H1 (cell line): ENCODE measurements around the gene EML5. TPM values are rescaled to one million over a fixed set of nuclear protein-coding genes. Genes with fewer than 3 reads are reported as not detected.

Source experiments
- CHD1 ChIP-seq: IDR thresholded peaks from 2 replicates; pipeline ENCODE4 v1.6.1; 2012; ENCODE audit warnings: low read depth, low read length, improper control_type of control experiment
- SP2 ChIP-seq: IDR thresholded peaks from 2 replicates; pipeline ENCODE4 v1.6.1; 2012; ENCODE audit warnings: mild to moderate bottlenecking, low read length, inconsistent platforms
- polyA plus RNA-seq, 7 experiments: library from polyadenylated mRNA; depleted of rRNA in 3 of 7; stranded (reverse) in 5 of 7; unstranded in 2 of 7; fragments of >200 nt in 5 of 7; fragments of 200-250 nt in 2 of 7; gene quantifications; 1 replicate in 5 of 7; 2 replicates in 1 of 7; 4 replicates in 1 of 7; pipeline versions ENCODE4 v1.2.1 to v1.2.3, GENCODE V29; 2011 to 2013; ENCODE audit warnings: missing spikeins in 2 of 7, mixed read lengths in 2 of 7
- total RNA-seq: library from RNA; stranded (reverse); fragmentation: NEBNext Ultra II Directional; extraction: Animal tissue kit (Norgen Biotek cat#: 25700); gene quantifications from 2 replicates; pipeline ENCODE4 v1.2.1, GENCODE V29; 2021

Gene EML5
- total and polyA plus RNA-seq, 2 of the 8 experiments (the other 6 are each of a cell fraction or from before 2014, with no cell fraction given) = 0.39 to 0.88 TPM

- TF ChIP-seq CHD1 (no peak), SP2 (no peak)
Measured at GRCh38 chr14:88683119-88683518, 109.6 kb downstream of the EML5 start (continued).
